HepG2 (cell line): Measurements from ENCODE around the gene PRSS53. TPM values are rescaled to one million over a fixed set of nuclear protein-coding genes. Genes with fewer than 3 reads are reported as not detected.
A peak's percentile ranks its signal among the peaks of the same experiment; 100 is the strongest.

Source experiments
- EZH2 ChIP-seq: conservative IDR thresholded peaks from 2 replicates; pipeline ENCODE4 v1.6.1; 2012; ENCODE audit warnings: mild to moderate bottlenecking, low read depth, low read length, moderate library complexity
- FLYWCH1 ChIP-seq: sonication (generic); formaldehyde crosslinking; IDR thresholded peaks from 2 replicates; pipeline ENCODE4 v1.8.1; 2023; ENCODE audit warnings: mild to moderate bottlenecking, missing genetic modification reagents
- FOXO1 ChIP-seq: sonication (generic); formaldehyde crosslinking; IDR thresholded peaks from 2 replicates; pipeline ENCODE4 v1.4.0; 2020; ENCODE audit warnings: missing genetic modification reagents
- GATAD1 ChIP-seq: IDR thresholded peaks from 2 replicates; pipeline ENCODE4 v1.6.1; 2016; ENCODE audit warnings: missing genetic modification reagents, missing compliant biosample characterization
- GTF3A ChIP-seq: sonication (generic); formaldehyde crosslinking; conservative IDR thresholded peaks from 2 replicates; pipeline ENCODE4 v1.4.0; 2020; ENCODE audit warnings: mild to moderate bottlenecking, missing genetic modification reagents
- KAT2B ChIP-seq: fragments of 150-350 bp; IDR thresholded peaks from 2 replicates; pipeline ENCODE4 v1.6.1; 2014; ENCODE audit warnings: low read depth, low read length, borderline replicate concordance
- MIER3 ChIP-seq: IDR thresholded peaks from 2 replicates; pipeline ENCODE4 v1.6.1; 2016; ENCODE audit warnings: missing compliant biosample characterization, borderline replicate concordance
- MLLT10 ChIP-seq: sonication (generic); formaldehyde crosslinking; IDR thresholded peaks from 2 replicates; pipeline ENCODE4 v1.4.0; 2020; ENCODE audit warnings: missing genetic modification reagents
- PAWR ChIP-seq: sonication (generic); formaldehyde crosslinking; IDR thresholded peaks from 2 replicates; pipeline ENCODE4 v1.4.0; 2020; ENCODE audit warnings: missing genetic modification reagents, mild to moderate bottlenecking, borderline replicate concordance
- PHF5A ChIP-seq: IDR thresholded peaks from one replicate; pipeline ENCODE4 v1.6.1; 2018; ENCODE audit warnings: low read depth, missing genetic modification reagents; ENCODE audit not compliant: unreplicated experiment
- SALL2 ChIP-seq: sonication (generic); formaldehyde crosslinking; IDR thresholded peaks from 2 replicates; pipeline ENCODE4 v1.8.1; 2023; ENCODE audit warnings: mild to moderate bottlenecking, missing genetic modification reagents, inconsistent platforms
- TOE1 ChIP-seq: sonication (generic); formaldehyde crosslinking; IDR thresholded peaks from 2 replicates; pipeline ENCODE4 v1.4.0; 2020; ENCODE audit warnings: mild to moderate bottlenecking, missing genetic modification reagents
- ZBTB7A ChIP-seq: sonication (generic); formaldehyde crosslinking; IDR thresholded peaks from 2 replicates; pipeline ENCODE4 v1.8.0; 2022; ENCODE audit warnings: mild to moderate bottlenecking, missing genetic modification reagents
- ZFP36L1 ChIP-seq: sonication (generic); formaldehyde crosslinking; IDR thresholded peaks from 2 replicates; pipeline ENCODE4 v1.8.0; 2022; ENCODE audit warnings: mild to moderate bottlenecking, missing genetic modification reagents, moderate library complexity
- ZNF143 ChIP-seq: sonication (generic); formaldehyde crosslinking; IDR thresholded peaks from 2 replicates; pipeline ENCODE4 v1.4.0; 2020; ENCODE audit warnings: missing genetic modification reagents
- ZNF724P ChIP-seq: sonication (generic); formaldehyde crosslinking; IDR thresholded peaks from 2 replicates; pipeline ENCODE4 v1.8.0; 2022; ENCODE audit warnings: missing genetic modification reagents, borderline replicate concordance
- ZNF737 ChIP-seq: sonication (generic); formaldehyde crosslinking; IDR thresholded peaks from 2 replicates; pipeline ENCODE4 v1.5.0; 2020; ENCODE audit warnings: missing genetic modification reagents, mild to moderate bottlenecking, borderline replicate concordance
- polyA plus RNA-seq, 8 experiments: library from polyadenylated mRNA; depleted of rRNA in 3 of 8; stranded (reverse) in 7 of 8; unstranded in 1 of 8; fragments of >200 nt; fragmentation: Illumina TruSeq in 4 of 8; extraction: Trizol in 4 of 8; gene quantifications; 2 replicates each; pipeline versions ENCODE4 v1.2.1 to v1.2.3, GENCODE V29; 2011 to 2016; ENCODE audit warnings: low read depth in 4 of 8, missing spikeins in 1 of 8, mixed read lengths in 1 of 8; ENCODE audit not compliant: insufficient read depth in 1 of 8
- total RNA-seq, 5 experiments: library from RNA; depleted of rRNA; stranded (reverse); fragments of >200 nt; fragmentation: Illumina TruSeq; extraction: Trizol; gene quantifications; 2 replicates each; pipeline ENCODE4 v1.2.3, GENCODE V29; 2016; ENCODE audit warnings: low read depth in 1 of 5
- TF ChIP-seq, protein P1 (sequence below): sonication (generic); formaldehyde crosslinking; IDR thresholded peaks from 2 replicates; pipeline ENCODE4 v1.5.0; 2020; ENCODE audit warnings: missing genetic modification reagents
- TF ChIP-seq, protein P2 (sequence below): sonication (generic); formaldehyde crosslinking; IDR thresholded peaks from 2 replicates; pipeline ENCODE4 v1.9.0; 2021; ENCODE audit warnings: missing genetic modification reagents, borderline replicate concordance
- TF ChIP-seq, protein P3 (sequence below): IDR thresholded peaks from 2 replicates; pipeline ENCODE4 v1.6.1; 2016; ENCODE audit warnings: mild to moderate bottlenecking
- TF ChIP-seq, protein P4 (sequence below): sonication (generic); formaldehyde crosslinking; IDR thresholded peaks from 2 replicates; pipeline ENCODE4 v1.4.0; 2020; ENCODE audit warnings: missing genetic modification reagents, low read depth, mild to moderate bottlenecking, borderline replicate concordance
- TF ChIP-seq, protein P5 (sequence below): sonication (generic); formaldehyde crosslinking; IDR thresholded peaks from 2 replicates; pipeline ENCODE4 v1.8.0; 2022; ENCODE audit warnings: missing genetic modification reagents, mild to moderate bottlenecking, moderate library complexity, borderline replicate concordance

PRSS53 gene
- total and polyA plus RNA-seq, 2 of the 13 experiments (the other 11 are each of a cell fraction or from before 2014, with no cell fraction given) = 2.2 to 7.4 TPM

DNA sequence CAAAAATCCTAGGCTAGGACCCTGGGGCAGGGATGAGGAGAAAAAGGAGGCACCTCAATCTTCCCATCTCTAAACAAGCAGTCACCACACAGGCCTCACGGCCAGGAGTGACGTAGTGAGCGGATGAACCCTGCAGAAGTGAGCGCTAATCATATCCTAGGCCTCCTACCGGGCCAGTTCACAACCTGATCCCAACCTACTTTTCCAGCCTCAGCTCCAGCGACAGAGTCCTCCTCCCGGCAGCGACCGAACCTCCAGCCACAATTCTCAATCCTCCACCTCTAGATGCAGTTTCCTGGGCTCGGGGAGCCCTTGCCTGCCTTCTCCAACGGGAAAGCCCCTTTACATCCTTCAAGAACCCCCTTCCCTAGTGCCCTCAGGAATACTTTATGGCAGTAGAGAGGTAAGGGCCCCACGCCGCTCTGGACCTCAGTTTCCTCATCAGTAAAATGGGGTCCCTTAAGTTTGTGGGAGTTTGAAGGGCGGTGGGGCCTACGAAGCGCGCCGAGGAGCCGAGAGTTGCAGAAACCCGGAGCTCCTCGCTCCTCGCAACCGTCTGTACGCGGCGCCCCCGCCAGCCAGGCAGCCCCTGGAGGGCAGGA is 16.1 kb downstream of the PRSS53 start (continued):
- no peak for TF ChIP-seq TOE1 (CRISPR knock-in tag)
- no peak for TF ChIP-seq ZNF724P (CRISPR knock-in tag)
- TF ChIP-seq, protein P1, sequence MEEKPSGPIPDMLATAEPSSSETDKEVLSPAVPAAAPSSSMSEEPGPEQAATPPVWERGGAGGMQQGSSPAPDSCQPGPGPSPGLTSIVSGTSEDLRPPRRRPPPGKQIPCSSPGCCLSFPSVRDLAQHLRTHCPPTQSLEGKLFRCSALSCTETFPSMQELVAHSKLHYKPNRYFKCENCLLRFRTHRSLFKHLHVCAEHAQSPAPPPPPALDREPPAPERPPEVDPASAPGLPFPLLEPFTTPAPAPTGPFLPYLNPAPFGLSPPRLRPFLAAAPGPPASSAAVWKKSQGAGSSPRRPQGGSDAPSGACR (CRISPR knock-in tag) = no peak
- TF ChIP-seq, protein P2, sequence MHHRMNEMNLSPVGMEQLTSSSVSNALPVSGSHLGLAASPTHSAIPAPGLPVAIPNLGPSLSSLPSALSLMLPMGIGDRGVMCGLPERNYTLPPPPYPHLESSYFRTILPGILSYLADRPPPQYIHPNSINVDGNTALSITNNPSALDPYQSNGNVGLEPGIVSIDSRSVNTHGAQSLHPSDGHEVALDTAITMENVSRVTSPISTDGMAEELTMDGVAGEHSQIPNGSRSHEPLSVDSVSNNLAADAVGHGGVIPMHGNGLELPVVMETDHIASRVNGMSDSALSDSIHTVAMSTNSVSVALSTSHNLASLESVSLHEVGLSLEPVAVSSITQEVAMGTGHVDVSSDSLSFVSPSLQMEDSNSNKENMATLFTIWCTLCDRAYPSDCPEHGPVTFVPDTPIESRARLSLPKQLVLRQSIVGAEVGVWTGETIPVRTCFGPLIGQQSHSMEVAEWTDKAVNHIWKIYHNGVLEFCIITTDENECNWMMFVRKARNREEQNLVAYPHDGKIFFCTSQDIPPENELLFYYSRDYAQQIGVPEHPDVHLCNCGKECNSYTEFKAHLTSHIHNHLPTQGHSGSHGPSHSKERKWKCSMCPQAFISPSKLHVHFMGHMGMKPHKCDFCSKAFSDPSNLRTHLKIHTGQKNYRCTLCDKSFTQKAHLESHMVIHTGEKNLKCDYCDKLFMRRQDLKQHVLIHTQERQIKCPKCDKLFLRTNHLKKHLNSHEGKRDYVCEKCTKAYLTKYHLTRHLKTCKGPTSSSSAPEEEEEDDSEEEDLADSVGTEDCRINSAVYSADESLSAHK (CRISPR knock-in tag) = no peak
- no peak for TF ChIP-seq SALL2 (CRISPR knock-in tag)
- TF ChIP-seq MIER3 (CRISPR knock-in tag) = no peak
- no peak for TF ChIP-seq KAT2B
- peak; percentile 82; the same call in 1 of the 2 replicates for TF ChIP-seq ZNF737 (CRISPR knock-in tag)
- TF ChIP-seq ZNF143 = no peak
- no peak for TF ChIP-seq EZH2
- no peak for TF ChIP-seq MLLT10
- no peak for TF ChIP-seq PAWR (CRISPR knock-in tag)
- TF ChIP-seq FOXO1 (CRISPR knock-in tag) = no peak
- no peak for TF ChIP-seq PHF5A (CRISPR knock-in tag)
- no peak; the same call in 1 of the 2 replicates for TF ChIP-seq GATAD1
- TF ChIP-seq ZFP36L1 (CRISPR knock-in tag) = 0 out of 2 replicates have a peak, but pooled peaks have one; percentile 53
- TF ChIP-seq, protein P3, sequence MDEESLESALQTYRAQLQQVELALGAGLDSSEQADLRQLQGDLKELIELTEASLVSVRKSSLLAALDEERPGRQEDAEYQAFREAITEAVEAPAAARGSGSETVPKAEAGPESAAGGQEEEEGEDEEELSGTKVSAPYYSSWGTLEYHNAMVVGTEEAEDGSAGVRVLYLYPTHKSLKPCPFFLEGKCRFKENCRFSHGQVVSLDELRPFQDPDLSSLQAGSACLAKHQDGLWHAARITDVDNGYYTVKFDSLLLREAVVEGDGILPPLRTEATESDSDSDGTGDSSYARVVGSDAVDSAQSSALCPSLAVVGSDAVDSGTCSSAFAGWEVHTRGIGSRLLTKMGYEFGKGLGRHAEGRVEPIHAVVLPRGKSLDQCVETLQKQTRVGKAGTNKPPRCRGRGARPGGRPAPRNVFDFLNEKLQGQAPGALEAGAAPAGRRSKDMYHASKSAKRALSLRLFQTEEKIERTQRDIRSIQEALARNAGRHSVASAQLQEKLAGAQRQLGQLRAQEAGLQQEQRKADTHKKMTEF (CRISPR knock-in tag) = no peak
- TF ChIP-seq, protein P4, sequence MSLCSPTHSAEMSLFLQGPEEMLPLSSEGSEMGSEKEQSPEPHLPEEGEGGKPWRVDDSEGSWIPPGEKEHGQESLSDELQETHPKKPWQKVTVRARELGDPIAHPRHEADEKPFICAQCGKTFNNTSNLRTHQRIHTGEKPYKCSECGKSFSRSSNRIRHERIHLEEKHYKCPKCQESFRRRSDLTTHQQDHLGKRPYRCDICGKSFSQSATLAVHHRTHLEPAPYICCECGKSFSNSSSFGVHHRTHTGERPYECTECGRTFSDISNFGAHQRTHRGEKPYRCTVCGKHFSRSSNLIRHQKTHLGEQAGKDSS = no peak
- TF ChIP-seq, protein P5, sequence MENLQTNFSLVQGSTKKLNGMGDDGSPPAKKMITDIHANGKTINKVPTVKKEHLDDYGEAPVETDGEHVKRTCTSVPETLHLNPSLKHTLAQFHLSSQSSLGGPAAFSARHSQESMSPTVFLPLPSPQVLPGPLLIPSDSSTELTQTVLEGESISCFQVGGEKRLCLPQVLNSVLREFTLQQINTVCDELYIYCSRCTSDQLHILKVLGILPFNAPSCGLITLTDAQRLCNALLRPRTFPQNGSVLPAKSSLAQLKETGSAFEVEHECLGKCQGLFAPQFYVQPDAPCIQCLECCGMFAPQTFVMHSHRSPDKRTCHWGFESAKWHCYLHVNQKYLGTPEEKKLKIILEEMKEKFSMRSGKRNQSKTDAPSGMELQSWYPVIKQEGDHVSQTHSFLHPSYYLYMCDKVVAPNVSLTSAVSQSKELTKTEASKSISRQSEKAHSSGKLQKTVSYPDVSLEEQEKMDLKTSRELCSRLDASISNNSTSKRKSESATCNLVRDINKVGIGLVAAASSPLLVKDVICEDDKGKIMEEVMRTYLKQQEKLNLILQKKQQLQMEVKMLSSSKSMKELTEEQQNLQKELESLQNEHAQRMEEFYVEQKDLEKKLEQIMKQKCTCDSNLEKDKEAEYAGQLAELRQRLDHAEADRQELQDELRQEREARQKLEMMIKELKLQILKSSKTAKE (CRISPR knock-in tag) = no peak
- TF ChIP-seq ZBTB7A (CRISPR knock-in tag) = no peak
- TF ChIP-seq FLYWCH1 (CRISPR knock-in tag) = no peak
- TF ChIP-seq GTF3A (CRISPR knock-in tag) = no peak
